Jurkat, Clone E6-1 (cell line): ENCODE data around the gene FNDC10.
A peak's percentile ranks its signal among the peaks of the same experiment; 100 is the strongest.
"Not testable (repeated sequence)": the region's sequence is repeated elsewhere in the genome, so short reads cannot be mapped to it uniquely, and the experiment has no call there.

Experiments
- DNase-seq: peaks from one replicate; pipeline ENCODE4 v3.0.0-alpha.2; 2011; ENCODE audit warnings: low read depth, low spot score
- H3K4me3 ChIP-seq: 2 replicates; pipeline ENCODE4 v1.5.1; 2011; ENCODE audit warnings: mild to moderate bottlenecking, low read length, control low read depth, moderate library complexity

Gene FNDC10

GRCh38 chr1:1578371-1578940 is 21.5 kb downstream of the FNDC10 start:
- no peak overlapping the region for H3K4me3 ChIP-seq
- DNase-seq, result no peak

- no peak overlapping the region for H3K4me3 ChIP-seq
- DNase-seq, result no peak
These were observed 22.4 kb downstream of the FNDC10 start for GRCh38 chr1:1577367-1578011.

GRCh38 chr1:1574721-1575537 is 25.0 kb downstream of the FNDC10 start, which contains the start of gene SSU72:
TSS of gene SSU72 (minus strand) at chr1:1574863. CDS start at chr1:1574557, 306 bp downstream.
- H3K4me3 ChIP-seq, result peak within 1 kb of the TSS; percentile 97
- DNase-seq, result peak; percentile 89

GRCh38 chr1:1573843-1574720 is 25.9 kb downstream of the FNDC10 start:
- peak; percentile 62 for DNase-seq
- H3K4me3 ChIP-seq, result peak overlapping the region; percentile 97

GRCh38 chr1:1569341-1569740 is 30.6 kb downstream of the FNDC10 start:
- no peak overlapping the region for H3K4me3 ChIP-seq
- no peak for DNase-seq

- no peak for DNase-seq
- no peak overlapping the region for H3K4me3 ChIP-seq
These were observed 32.0 kb downstream of the FNDC10 start for GRCh38 chr1:1567891-1568291.

- DNase-seq, result no peak
- H3K4me3 ChIP-seq, result no peak overlapping the region
These were observed 32.6 kb downstream of the FNDC10 start for GRCh38 chr1:1567152-1567875.

- DNase-seq, result no peak
- no peak overlapping the region for H3K4me3 ChIP-seq
These were observed 34.6 kb downstream of the FNDC10 start for GRCh38 chr1:1565340-1565739.

- DNase-seq, result no peak
- H3K4me3 ChIP-seq, result no peak overlapping the region
These were observed 35.7 kb downstream of the FNDC10 start for GRCh38 chr1:1564268-1564667.

- H3K4me3 ChIP-seq, result no peak overlapping the region
- DNase-seq, result no peak
These were observed 36.2 kb downstream of the FNDC10 start for GRCh38 chr1:1563688-1564087.

GRCh38 chr1:1562556-1563195 is 37.3 kb downstream of the FNDC10 start:
- DNase-seq, result no peak
- no peak overlapping the region for H3K4me3 ChIP-seq

- no peak for DNase-seq
- H3K4me3 ChIP-seq, result no peak overlapping the region
These were observed 38.0 kb downstream of the FNDC10 start for GRCh38 chr1:1561801-1562470.

- no peak overlapping the region for H3K4me3 ChIP-seq
- DNase-seq, result no peak
These were observed 39.8 kb downstream of the FNDC10 start for GRCh38 chr1:1560178-1560577.

- H3K4me3 ChIP-seq, result no peak overlapping the region
- no peak for DNase-seq
These were observed 40.9 kb downstream of the FNDC10 start for GRCh38 chr1:1559066-1559465.

GRCh38 chr1:1558591-1558990 is 41.3 kb downstream of the FNDC10 start:
- no peak for DNase-seq

GRCh38 chr1:1557688-1558087 is 42.2 kb downstream of the FNDC10 start:
- not testable (repeated sequence) for H3K4me3 ChIP-seq, DNase-seq

More at GRCh38 chr1:1558591-1558990, 41.3 kb downstream of the FNDC10 start:
- H3K4me3 ChIP-seq, result no peak overlapping the region

GRCh38 chr1:1556961-1557360 is 43.0 kb downstream of the FNDC10 start:
- not testable (repeated sequence) for H3K4me3 ChIP-seq, DNase-seq

GRCh38 chr1:1556505-1556904 is 43.4 kb downstream of the FNDC10 start:
- DNase-seq, result no peak

More at GRCh38 chr1:1556505-1556904, 43.4 kb downstream of the FNDC10 start:
- no peak overlapping the region for H3K4me3 ChIP-seq
